GF-D8 (cell line): ENCODE data around the gene MAP3K14.
"Not testable (repeated sequence)": the region's sequence is repeated elsewhere in the genome, so short reads cannot be mapped to it uniquely, and the experiment has no call there.

Experiments used
- DNase-seq: peaks from one replicate; lab custom pipeline; 2025; lab: John Stamatoyannopoulos, UW

Gene MAP3K14

GRCh38 chr17:45315648-45316433 lies 979 bp downstream of the MAP3K14 start:
- DNase-seq: no peak

GRCh38 chr17:45314741-45315647 lies 1.8 kb downstream of the MAP3K14 start:
- DNase-seq: no peak

- no peak for DNase-seq
These were observed 2.7 kb downstream of the MAP3K14 start for GRCh38 chr17:45313996-45314740.

- no peak for DNase-seq
These were observed 3.4 kb downstream of the MAP3K14 start for GRCh38 chr17:45313421-45313771.

GRCh38 chr17:45312477-45313420 lies 4.1 kb downstream of the MAP3K14 start:
- no peak for DNase-seq

- no peak for DNase-seq
These were observed 4.9 kb downstream of the MAP3K14 start for GRCh38 chr17:45311760-45312476.

GRCh38 chr17:45311401-45311759 lies 5.4 kb downstream of the MAP3K14 start:
- no peak for DNase-seq

- peak; percentile 32 for DNase-seq
These were observed 6.2 kb downstream of the MAP3K14 start for GRCh38 chr17:45310380-45311324.

GRCh38 chr17:45309400-45309799 lies 7.4 kb downstream of the MAP3K14 start:
- DNase-seq: no peak

GRCh38 chr17:45308840-45309239 lies 8.0 kb downstream of the MAP3K14 start:
- no peak for DNase-seq

- DNase-seq: no peak
These were observed 8.8 kb downstream of the MAP3K14 start for GRCh38 chr17:45308016-45308365.

- DNase-seq: peak; percentile 57
These were observed 9.4 kb downstream of the MAP3K14 start for GRCh38 chr17:45307290-45308015.

GRCh38 chr17:45306623-45307022 lies 10.2 kb downstream of the MAP3K14 start:
- DNase-seq: no peak

GRCh38 chr17:45306094-45306493 lies 10.7 kb downstream of the MAP3K14 start:
- no peak for DNase-seq

GRCh38 chr17:45305530-45306087 lies 11.2 kb downstream of the MAP3K14 start:
- DNase-seq: no peak

- no peak for DNase-seq
These were observed 14.1 kb downstream of the MAP3K14 start for GRCh38 chr17:45302649-45303173.

GRCh38 chr17:45302220-45302619 lies 14.6 kb downstream of the MAP3K14 start:
- DNase-seq: not testable (repeated sequence)

- no peak for DNase-seq
These were observed 15.1 kb downstream of the MAP3K14 start for GRCh38 chr17:45301674-45302073.
